Measurements from ENCODE around the gene ETV3L. TPM values are rescaled to one million over a fixed set of nuclear protein-coding genes. Genes with fewer than 3 reads are reported as not detected.

Gene ETV3L
- total and polyA plus RNA-seq, 2 experiments from 2014 or later: not detected

- Histone ChIP-seq H3F3A (replicated peaks; ENCODE audit: low read depth) (peaks cover 5% of the 10 kb centered on the region; the same call in 1 of the 2 replicates), H3K27ac (ENCODE audit: low read depth) (no peak overlapping the region), H3K4me1 (ENCODE audit: insufficient read depth) (peaks cover 48% of the 10 kb centered on the region), H2AFZ (no peak overlapping the region), H3K36me3 (ENCODE audit: insufficient read depth) (no peaks in the 10 kb centered on the region), H3K4me3 (no peak overlapping the region), H3K4me2 (0 out of 2 replicates have a peak overlapping the region, but pooled peaks have one; percentile 83), H3K9me2 (ENCODE audit: insufficient read depth) (no peaks in the 10 kb centered on the region), H3K79me2 (replicated peaks; ENCODE audit: insufficient read depth) (peaks cover 15% of the 10 kb centered on the region), H4K20me1 (replicated peaks; ENCODE audit: insufficient read depth) (peaks cover 13% of the 10 kb centered on the region), H3K27me3 (ENCODE audit: insufficient read depth) (peaks cover 9% of the 10 kb centered on the region; the same call in 1 of the 2 replicates)
- Mint-ChIP-seq H3K27me3 (ENCODE audit: insufficient read depth, low read depth, poor library complexity) (peaks cover 13% of the 10 kb centered on the region), H3K4me3 (no peak overlapping the region), H3K9me3 (no peaks in the 10 kb centered on the region), H3K27ac (no peak overlapping the region), H3K36me3 (ENCODE audit: low read depth) (peaks cover 2% of the 10 kb centered on the region; the same call in 1 of the 3 replicates), H3K4me1 (peaks cover 51% of the 10 kb centered on the region)
- ATAC-seq (no peak), DNase-seq (ENCODE audit: low spot score) (no peak)
- TF ChIP-seq POLR2AphosphoS5 (IDR thresholded peaks at IDR 0.05; ENCODE audit: low read depth) (no peak), ETS1 (IDR thresholded peaks at IDR 0.05) (no peak), STAT1 (IDR thresholded peaks at IDR 0.05; ENCODE audit: unreplicated experiment) (no peak), ZNF331 (CRISPR knock-in tag; IDR thresholded peaks at IDR 0.05; ENCODE audit: low read depth) (no peak)
Measured at GRCh38 chr1:157141212-157141855, 41.7 kb upstream of the ETV3L start.

- H3K4me1 ChIP-seq (ENCODE audit: insufficient read depth): peaks cover 49% of the 10 kb centered on the region
- H3K4me1 Mint-ChIP-seq: peaks cover 54% of the 10 kb centered on the region
- peaks cover 23% of the 10 kb centered on the region for H3K79me2 ChIP-seq (replicated peaks; ENCODE audit: insufficient read depth)
- H3K36me3 ChIP-seq (ENCODE audit: insufficient read depth): peaks cover 9% of the 10 kb centered on the region
- H3K9me3 Mint-ChIP-seq: no peaks in the 10 kb centered on the region
- TF ChIP-seq ZNF462 (CRISPR knock-in tag; IDR thresholded peaks at IDR 0.05) (peak; percentile 29; the same call in 1 of the 2 replicates), ZNF114 (CRISPR knock-in tag; IDR thresholded peaks at IDR 0.05) (no peak)
- H3K27ac ChIP-seq (ENCODE audit: low read depth): no peak overlapping the region
- no peak overlapping the region for H2AFZ ChIP-seq
- peaks cover 22% of the 10 kb centered on the region for H4K20me1 ChIP-seq (replicated peaks; ENCODE audit: insufficient read depth)
- peaks cover 9% of the 10 kb centered on the region; the same call in 1 of the 2 replicates for H3K27me3 ChIP-seq (ENCODE audit: insufficient read depth)
- H3K4me3 Mint-ChIP-seq: no peak overlapping the region; the same call in 2 of the 3 replicates
- DNase-seq (ENCODE audit: low spot score) (peak; percentile 72), ATAC-seq (peak; percentile 31)
- peak overlapping the region; percentile 83 for H3K4me2 ChIP-seq
- peaks cover 13% of the 10 kb centered on the region for H3K36me3 Mint-ChIP-seq (ENCODE audit: low read depth)
- peaks cover 13% of the 10 kb centered on the region for H3K27me3 Mint-ChIP-seq (ENCODE audit: insufficient read depth, low read depth, poor library complexity)
- no peak overlapping the region for H3K27ac Mint-ChIP-seq
- H3K9me2 ChIP-seq (ENCODE audit: insufficient read depth): no peaks in the 10 kb centered on the region
- H3F3A ChIP-seq (replicated peaks; ENCODE audit: low read depth): peaks cover 5% of the 10 kb centered on the region; the same call in 1 of the 2 replicates
- peak overlapping the region; percentile 83; the same call in 1 of the 2 replicates for H3K4me3 ChIP-seq
Measured at GRCh38 chr1:157140063-157140588, 40.5 kb upstream of the ETV3L start.
